Activated naive CD4-positive, alpha-beta T cell treated with anti-CD3 and anti-CD28 coated beads, Interleukin-2, amount 50 U/mL, for 72 hours (primary cell): ENCODE results near the gene PDE6A. TPM values are rescaled to one million over a fixed set of nuclear protein-coding genes. Genes with fewer than 3 reads are reported as not detected.

Source experiments
- ATAC-seq, 2 donors: fragments of 150-1000 bp; cut with Tn5 transposase; 2 replicates each; pipeline ENCODE4 v1.10.0; 2021; ENCODE audit warnings: mild to moderate bottlenecking in 2 of 2, moderate library complexity in 2 of 2
- DNase-seq, 2 donors: peaks; one replicate each; pipeline ENCODE4 v3.0.0; 2021 to 2022; ENCODE audit warnings: low spot score in 2 of 2
- H3K27ac Mint-ChIP-seq, 2 donors: one replicate each; pipeline ENCODE4 v1.8.0; 2022; ENCODE audit warnings: mild to moderate bottlenecking in 2 of 2, mixed read lengths in 2 of 2
- H3K36me3 Mint-ChIP-seq, 2 donors: one replicate each; pipeline ENCODE4 v1.8.0; 2022; ENCODE audit warnings: mixed read lengths in 2 of 2
- H3K9me3 Mint-ChIP-seq, 2 donors: one replicate each; pipeline ENCODE4 v1.8.0; 2022; ENCODE audit warnings: mixed read lengths in 2 of 2
- total RNA-seq, 2 donors: library from RNA; stranded (reverse); gene quantifications; one replicate each; pipeline ENCODE4 v1.2.3, GENCODE V29; 2022

The PDE6A gene
- total RNA-seq, 2 donors from 2014 or later, result not detected

- Mint-ChIP-seq H3K36me3 (no peaks in the 10 kb centered on the region), H3K27ac (peak overlapping the region in 1 of 2 donors; percentile 13), H3K9me3 (no peaks in the 10 kb centered on the region)
- ATAC-seq (no peak), DNase-seq (no peak)
Measured at GRCh38 chr5:149913436-149914419, 30.9 kb downstream of the PDE6A start.

- no peaks in the 10 kb centered on the region for H3K9me3 Mint-ChIP-seq
- ATAC-seq, result no peak
- H3K36me3 Mint-ChIP-seq, result no peaks in the 10 kb centered on the region
- no peak for DNase-seq
- H3K27ac Mint-ChIP-seq, result no peak overlapping the region
Measured at GRCh38 chr5:149912226-149912871, 32.2 kb downstream of the PDE6A start.

GRCh38 chr5:149911031-149911430 is 33.6 kb downstream of the PDE6A start:
- DNase-seq, result no peak
- Mint-ChIP-seq H3K36me3 (no peaks in the 10 kb centered on the region), H3K27ac (no peak overlapping the region), H3K9me3 (no peaks in the 10 kb centered on the region)
- no peak for ATAC-seq

- no peaks in the 10 kb centered on the region for H3K9me3 Mint-ChIP-seq
- DNase-seq (no peak), ATAC-seq (no peak)
- H3K27ac Mint-ChIP-seq, result no peak overlapping the region
- H3K36me3 Mint-ChIP-seq, result no peaks in the 10 kb centered on the region
Measured at GRCh38 chr5:149907828-149908227, 36.8 kb downstream of the PDE6A start.

- no peak overlapping the region for H3K27ac Mint-ChIP-seq
- DNase-seq, result no peak
- ATAC-seq, result no peak
- H3K9me3 Mint-ChIP-seq, result no peaks in the 10 kb centered on the region
- H3K36me3 Mint-ChIP-seq, result no peaks in the 10 kb centered on the region
Measured at GRCh38 chr5:149904977-149905376, 39.6 kb downstream of the PDE6A start.

- Mint-ChIP-seq H3K27ac (no peak overlapping the region), H3K36me3 (no peaks in the 10 kb centered on the region), H3K9me3 (no peaks in the 10 kb centered on the region)
- ATAC-seq (no peak), DNase-seq (no peak)
Measured at GRCh38 chr5:149904293-149904886, 40.2 kb downstream of the PDE6A start.

- Mint-ChIP-seq H3K36me3 (no peaks in the 10 kb centered on the region), H3K9me3 (no peaks in the 10 kb centered on the region), H3K27ac (no peak overlapping the region)
- DNase-seq (no peak), ATAC-seq (no peak)
Measured at GRCh38 chr5:149903404-149903803, 41.2 kb downstream of the PDE6A start.

- no peak for ATAC-seq
- H3K27ac Mint-ChIP-seq, result no peak overlapping the region
- no peaks in the 10 kb centered on the region for H3K9me3 Mint-ChIP-seq
- no peak for DNase-seq
- no peaks in the 10 kb centered on the region for H3K36me3 Mint-ChIP-seq
Measured at GRCh38 chr5:149902177-149902576, 42.4 kb downstream of the PDE6A start.

- H3K9me3 Mint-ChIP-seq, result no peaks in the 10 kb centered on the region
- DNase-seq, result no peak
- H3K27ac Mint-ChIP-seq, result no peak overlapping the region
- ATAC-seq, result no peak
- H3K36me3 Mint-ChIP-seq, result no peaks in the 10 kb centered on the region
Measured at GRCh38 chr5:149901511-149901910, 43.1 kb downstream of the PDE6A start.

- H3K27ac Mint-ChIP-seq, result no peak overlapping the region
- DNase-seq (no peak), ATAC-seq (no peak)
- no peaks in the 10 kb centered on the region for H3K9me3 Mint-ChIP-seq
- no peaks in the 10 kb centered on the region for H3K36me3 Mint-ChIP-seq
Measured at GRCh38 chr5:149900390-149900789, 44.2 kb downstream of the PDE6A start.

- no peak overlapping the region for H3K27ac Mint-ChIP-seq
- H3K36me3 Mint-ChIP-seq, result no peaks in the 10 kb centered on the region
- ATAC-seq, result no peak
- H3K9me3 Mint-ChIP-seq, result no peaks in the 10 kb centered on the region
- DNase-seq, result no peak
Measured at GRCh38 chr5:149898811-149899210, 45.8 kb downstream of the PDE6A start.

GRCh38 chr5:149895416-149896345 is 48.9 kb downstream of the PDE6A start:
- Mint-ChIP-seq H3K9me3 (no peaks in the 10 kb centered on the region), H3K27ac (no peak overlapping the region), H3K36me3 (no peaks in the 10 kb centered on the region)
- peak; percentile 55 to 94 for ATAC-seq
- DNase-seq, result peak in 1 of 2 donors; percentile 9

GRCh38 chr5:149894237-149894636 is 50.4 kb downstream of the PDE6A start:
- ATAC-seq, result no peak
- DNase-seq, result no peak
- Mint-ChIP-seq H3K36me3 (no peaks in the 10 kb centered on the region), H3K27ac (no peak overlapping the region), H3K9me3 (no peaks in the 10 kb centered on the region)

- no peak for ATAC-seq
Measured at GRCh38 chr5:149893403-149893931, 51.1 kb downstream of the PDE6A start.

GRCh38 chr5:149892594-149892993 is 52.0 kb downstream of the PDE6A start:
- DNase-seq (no peak), ATAC-seq (no peak)
- Mint-ChIP-seq H3K27ac (no peak overlapping the region), H3K36me3 (no peaks in the 10 kb centered on the region), H3K9me3 (no peaks in the 10 kb centered on the region)

More at GRCh38 chr5:149893403-149893931, 51.1 kb downstream of the PDE6A start:
- Mint-ChIP-seq H3K9me3 (no peaks in the 10 kb centered on the region), H3K36me3 (no peaks in the 10 kb centered on the region), H3K27ac (no peak overlapping the region)
- no peak for DNase-seq

GRCh38 chr5:149888280-149888679 is 56.3 kb downstream of the PDE6A start:
- Mint-ChIP-seq H3K9me3 (no peaks in the 10 kb centered on the region), H3K27ac (no peak overlapping the region), H3K36me3 (no peaks in the 10 kb centered on the region)
- ATAC-seq (no peak), DNase-seq (no peak)
